Measurements from ENCODE around the gene HSF2BP.

- TF ChIP-seq CTCF (IDR thresholded peaks at IDR 0.05) (no peak), POLR2A (IDR thresholded peaks at IDR 0.05) (no peak)
Observed at GRCh38 chr21:43626390-43626789, 32.9 kb downstream of the HSF2BP start.
